ENCODE data around the gene DNMT1. TPM values are rescaled to one million over a fixed set of nuclear protein-coding genes. Genes with fewer than 3 reads are reported as not detected.

DNMT1 gene
- total and polyA plus RNA-seq, 2 donors (not counting 1 experiment from before 2014, with no cell fraction given): 53.0 to 119 TPM

GRCh38 chr19:10235003-10235402 lies 40.2 kb upstream of the DNMT1 start:
- no peaks in the 10 kb centered on the region for H3K36me3 ChIP-seq (replicated peaks in 1 of 2; ENCODE audit: control extremely low read depth in 1 of 2, control insufficient read depth in 1 of 2, extremely low read depth in 1 of 2, insufficient read depth in 2 of 2, low read length in 1 of 2)
- POLR2A ChIA-PET: interaction anchor here (0.7 to 2.2 kb wide), 2 partner anchors 10 to 44 kb away, joined by 3 to 13 read pairs; no protein-coding TSS in a partner anchor
- H3K79me2 ChIP-seq (ENCODE audit: control insufficient read depth, insufficient read depth, low read length): peaks cover 2% of the 10 kb centered on the region
- Mint-ChIP-seq H3K4me1 (peaks cover 59% of the 10 kb centered on the region), H3K9me3 (ENCODE audit: insufficient read depth) (no peaks in the 10 kb centered on the region), H3K4me3 (peak overlapping the region; percentile 59), H3K27me3 (no peaks in the 10 kb centered on the region), H3K27ac (peak overlapping the region; percentile 96)
- CTCF ChIA-PET: interaction anchor here (0.6 to 13.7 kb wide), 6 partner anchors 13 to 618 kb away, joined by 3 to 236 read pairs (median 4); partner anchors contain the start of gene MRPL4
- H3K4me3 ChIP-seq (ENCODE audit: control extremely low read depth in 1 of 5, extremely low read depth in 1 of 5, insufficient read depth in 1 of 5, low read depth in 2 of 5, low read length in 4 of 5): no peak overlapping the region
- no peaks in the 10 kb centered on the region for H4K20me1 ChIP-seq (ENCODE audit: control insufficient read depth, insufficient read depth, low read length, poor library complexity, severe bottlenecking)
- TF ChIP-seq CTCF (IDR thresholded peaks at IDR 0.05) (no peak), EZH2 (IDR thresholded peaks at IDR 0.05; ENCODE audit: borderline replicate concordance, insufficient read depth, low read depth, low read length, poor library complexity, severe bottlenecking) (no peak)
- no CpG with 5 or more reads among the region's 4 CpGs for WGBS (ENCODE audit: insufficient coverage)
- H3K9me3 ChIP-seq (ENCODE audit: control extremely low read depth in 1 of 3, control insufficient read depth in 2 of 3, insufficient read depth in 1 of 3, low read length in 2 of 3): peaks cover 0 to 6% (median 0%) of the 10 kb centered on the region in 3 donors
- peak overlapping the region; percentile 36 for H3K4me2 ChIP-seq (replicated peaks; ENCODE audit: low read depth, low read length, poor library complexity, severe bottlenecking)
- H3K4me1 ChIP-seq (ENCODE audit: control insufficient read depth in 2 of 2, insufficient read depth in 2 of 2, low read length in 2 of 2): peaks cover 43 to 77% of the 10 kb centered on the region in 2 donors
- no peaks in the 10 kb centered on the region for H3K27me3 ChIP-seq (replicated peaks in 1 of 4; ENCODE audit: control extremely low read depth in 1 of 4, control insufficient read depth in 3 of 4, insufficient read depth in 4 of 4, low read length in 3 of 4)
- intact Hi-C loops (cut with micrococcal nuclease): no loop called here
- H2AFZ ChIP-seq (ENCODE audit: insufficient read depth, low read depth, low read length, poor library complexity, severe bottlenecking): no peak overlapping the region
- peak; percentile 16 for DNase-seq
- ATAC-seq (ENCODE audit: low read depth): no peak
- no peak overlapping the region for H3K27ac ChIP-seq (ENCODE audit: low read length in 2 of 2)
- no peak overlapping the region for H3K9ac ChIP-seq (ENCODE audit: low read length)

GRCh38 chr19:10233946-10234345 lies 39.2 kb upstream of the DNMT1 start:
- Histone ChIP-seq H3K9me3 (ENCODE audit: control extremely low read depth in 1 of 3, control insufficient read depth in 2 of 3, insufficient read depth in 1 of 3, low read length in 2 of 3) (peaks cover 0 to 3% (median 0%) of the 10 kb centered on the region in 3 donors), H4K20me1 (ENCODE audit: control insufficient read depth, insufficient read depth, low read length, poor library complexity, severe bottlenecking) (no peaks in the 10 kb centered on the region), H3K4me1 (ENCODE audit: control insufficient read depth in 2 of 2, insufficient read depth in 2 of 2, low read length in 2 of 2) (peaks cover 42 to 78% of the 10 kb centered on the region in 2 donors), H3K9ac (ENCODE audit: low read length) (no peak overlapping the region), H3K79me2 (ENCODE audit: control insufficient read depth, insufficient read depth, low read length) (peaks cover 6% of the 10 kb centered on the region), H3K4me3 (ENCODE audit: control extremely low read depth in 1 of 5, extremely low read depth in 1 of 5, insufficient read depth in 1 of 5, low read depth in 2 of 5, low read length in 4 of 5) (no peak overlapping the region), H3K27ac (ENCODE audit: low read length in 2 of 2) (no peak overlapping the region), H3K4me2 (replicated peaks; ENCODE audit: low read depth, low read length, poor library complexity, severe bottlenecking) (no peak overlapping the region), H3K27me3 (replicated peaks in 1 of 4; ENCODE audit: control extremely low read depth in 1 of 4, control insufficient read depth in 3 of 4, insufficient read depth in 4 of 4, low read length in 3 of 4) (no peaks in the 10 kb centered on the region), H2AFZ (ENCODE audit: insufficient read depth, low read depth, low read length, poor library complexity, severe bottlenecking) (no peak overlapping the region), H3K36me3 (replicated peaks in 1 of 2; ENCODE audit: control extremely low read depth in 1 of 2, control insufficient read depth in 1 of 2, extremely low read depth in 1 of 2, insufficient read depth in 2 of 2, low read length in 1 of 2) (no peaks in the 10 kb centered on the region)
- no peak for ATAC-seq (ENCODE audit: low read depth)
- ChIA-PET POLR2A (interaction anchor here (0.7 kb wide), 1 partner anchor 133 kb away, joined by 6 read pairs; no protein-coding TSS in a partner anchor), CTCF (interaction anchor here (0.6 to 13.7 kb wide), 4 partner anchors 14 to 156 kb away, joined by 3 to 236 read pairs (median 4); partner anchors contain the start of gene MRPL4)
- peaks cover 59% of the 10 kb centered on the region for H3K4me1 Mint-ChIP-seq
- peak overlapping the region; percentile 32 for H3K27ac Mint-ChIP-seq
- intact Hi-C loops (cut with micrococcal nuclease): no loop called here
- no peak overlapping the region for H3K4me3 Mint-ChIP-seq
- H3K27me3 Mint-ChIP-seq: no peaks in the 10 kb centered on the region
- DNase-seq: no peak
- 17% methylated on average over 1 of the region's 4 CpGs for WGBS (ENCODE audit: insufficient coverage)
- no peaks in the 10 kb centered on the region for H3K9me3 Mint-ChIP-seq (ENCODE audit: insufficient read depth)
- no peak for TF ChIP-seq EZH2 (IDR thresholded peaks at IDR 0.05; ENCODE audit: borderline replicate concordance, insufficient read depth, low read depth, low read length, poor library complexity, severe bottlenecking)
- no peak for TF ChIP-seq CTCF (IDR thresholded peaks at IDR 0.05)
